ENCODE results near the gene SMC1B.
A peak's percentile ranks its signal among the peaks of the same experiment; 100 is the strongest.
"Not testable (repeated sequence)": the region's sequence is repeated elsewhere in the genome, so short reads cannot be mapped to it uniquely, and the experiment has no call there.

The SMC1B gene

DNA sequence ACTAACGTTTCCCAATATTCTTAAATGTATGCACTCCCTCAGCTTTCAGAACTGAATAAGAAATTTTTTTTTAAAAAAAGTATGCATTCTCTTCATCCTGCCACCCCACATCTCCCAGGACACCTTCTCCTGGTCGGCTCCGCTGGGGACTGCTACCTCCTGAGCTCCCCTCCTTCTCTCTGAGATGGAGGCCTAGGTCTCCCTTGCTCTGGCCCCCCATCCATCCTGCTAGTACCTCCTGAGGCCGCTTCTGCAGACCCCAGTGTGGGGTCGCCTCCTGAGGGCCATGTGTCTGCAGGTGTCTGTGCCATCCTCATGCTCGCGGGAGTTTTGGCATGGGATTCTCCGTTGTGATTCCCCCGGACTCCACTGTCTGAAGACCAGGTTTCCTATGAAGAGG, 75.9 kb downstream of the SMC1B start:
- no peak for DNase-seq

DNA sequence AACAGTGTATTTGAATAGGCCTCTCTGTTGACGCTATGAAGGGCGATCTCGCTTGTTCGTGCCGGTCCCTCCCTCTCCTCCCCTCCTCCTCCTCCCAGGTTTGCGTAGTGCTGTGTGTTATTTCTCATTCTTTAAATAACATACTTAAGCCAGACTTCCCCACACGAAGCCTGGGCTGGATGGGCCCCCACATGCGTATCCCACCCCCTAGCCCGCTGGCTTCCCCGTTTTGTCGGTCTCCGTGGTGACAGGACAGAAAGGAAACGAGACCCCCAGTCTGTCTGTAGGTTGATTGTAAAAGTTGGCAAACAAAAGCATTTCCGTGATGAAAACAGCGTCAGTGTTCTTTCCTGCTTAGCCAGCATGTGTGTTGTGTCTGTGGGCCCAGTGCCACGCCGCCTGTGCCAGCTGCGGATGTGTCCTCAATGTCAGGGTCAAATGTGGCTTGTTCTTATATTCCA, 76.4 kb downstream of the SMC1B start:
- DNase-seq: peak; percentile 74

DNA sequence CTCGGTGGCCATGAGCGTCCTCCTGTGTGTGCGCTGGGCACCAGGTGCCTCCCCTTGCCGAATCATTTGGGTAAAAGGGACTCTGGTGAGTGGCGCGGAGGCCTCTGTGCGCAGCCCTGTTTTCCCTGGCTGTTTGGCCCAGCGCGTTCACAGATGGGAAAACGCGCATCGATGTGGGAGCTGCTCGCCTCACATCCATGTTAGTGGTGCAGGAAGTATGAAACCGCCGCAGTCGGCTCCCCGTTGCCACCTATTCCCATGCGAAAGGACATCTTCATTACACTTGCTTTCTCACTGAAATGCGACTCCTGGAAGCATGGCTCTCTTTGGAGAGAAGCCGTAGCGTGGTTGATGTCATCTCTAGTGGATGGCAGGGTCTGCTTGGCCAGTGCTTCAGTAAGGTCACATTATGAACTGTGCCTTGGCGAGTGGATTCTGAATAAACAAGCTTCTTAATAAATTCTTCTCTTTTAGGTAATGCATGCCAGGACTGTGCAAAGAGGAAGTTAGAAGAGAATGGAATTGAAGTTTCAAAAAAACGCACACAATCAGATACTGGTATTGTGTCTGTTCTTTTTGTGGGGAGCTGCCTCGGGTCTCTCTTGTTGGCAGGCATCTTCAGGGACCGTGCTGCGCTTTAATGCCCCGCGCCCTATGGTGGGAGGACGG, 77.4 kb downstream of the SMC1B start:
- peak; percentile 48 for DNase-seq

DNA sequence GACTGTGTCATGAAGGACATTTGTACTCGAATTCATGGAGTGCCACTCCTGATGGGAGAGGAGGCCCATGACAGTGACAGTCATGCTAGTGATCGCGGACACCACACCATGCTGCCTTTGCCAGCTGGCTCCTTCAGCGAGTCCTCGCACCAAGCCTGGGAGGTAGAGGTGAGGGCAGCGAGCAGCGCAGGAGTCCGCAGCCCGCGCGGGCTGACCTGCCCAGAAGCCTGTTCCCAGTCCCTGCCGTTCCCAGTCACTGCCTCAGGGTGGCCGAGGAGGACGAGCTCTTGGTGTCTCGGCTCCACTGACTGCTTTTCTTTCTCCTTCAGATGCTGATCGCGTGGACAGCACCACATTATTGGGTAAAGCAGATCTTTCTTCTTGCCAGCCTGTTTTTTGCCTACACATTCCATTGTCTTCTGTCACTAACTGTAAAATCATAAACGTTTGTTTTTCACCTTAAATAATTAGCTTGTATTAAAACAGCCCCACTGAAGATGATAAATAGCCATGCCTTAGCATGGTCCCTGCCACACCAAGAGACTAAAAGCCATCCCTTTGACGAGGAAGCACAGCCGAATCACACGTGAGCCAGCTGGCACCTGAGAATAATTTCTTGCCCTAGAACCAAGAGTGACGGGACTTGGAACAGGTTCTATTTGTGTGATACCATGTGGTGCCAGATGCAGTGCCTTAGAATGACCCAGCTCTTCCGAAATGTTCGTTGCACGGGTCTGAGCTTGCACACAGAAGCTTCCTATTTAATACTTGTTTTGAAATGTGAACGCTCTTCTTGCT, 78.2 kb downstream of the SMC1B start:
- DNase-seq: no peak

DNA sequence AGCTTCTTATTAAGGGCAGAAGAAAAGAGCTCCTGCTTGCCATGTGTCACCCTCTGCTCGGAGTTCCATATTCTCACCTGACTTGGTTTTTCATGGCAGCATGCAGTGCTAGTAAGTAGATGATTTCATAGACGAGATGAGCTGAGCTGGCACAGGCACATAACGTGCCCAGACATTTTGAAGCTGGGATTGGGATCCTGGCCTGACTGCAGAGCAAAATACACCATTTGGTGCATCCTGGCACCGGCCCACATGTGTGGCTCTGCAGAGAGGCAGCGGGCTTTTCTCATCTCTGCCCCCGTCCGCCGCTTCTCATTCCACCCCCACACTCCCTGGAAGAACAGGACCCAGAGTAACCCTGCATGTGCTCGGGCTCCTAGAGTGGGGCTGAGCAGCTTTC, 78.9 kb downstream of the SMC1B start:
- no peak for DNase-seq

DNA sequence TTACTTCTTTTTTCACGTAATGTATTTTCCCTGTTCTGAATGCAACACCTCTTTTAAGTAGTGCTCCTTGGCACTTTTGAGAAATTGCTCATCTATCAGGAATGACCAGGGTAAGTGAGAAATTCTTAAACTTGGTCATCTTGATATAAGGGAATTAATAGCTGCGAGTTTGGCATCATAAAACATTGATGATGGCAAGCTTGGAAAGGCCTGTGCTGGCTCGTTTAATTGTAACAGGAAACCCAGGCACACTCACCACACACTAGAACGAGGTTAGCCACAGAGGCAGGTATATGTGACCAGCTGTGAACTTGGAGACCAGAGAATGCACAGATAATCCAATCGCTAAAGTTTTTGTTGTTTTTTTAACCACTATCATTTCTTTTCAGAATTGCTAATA, 79.3 kb downstream of the SMC1B start:
- no peak for DNase-seq

DNA sequence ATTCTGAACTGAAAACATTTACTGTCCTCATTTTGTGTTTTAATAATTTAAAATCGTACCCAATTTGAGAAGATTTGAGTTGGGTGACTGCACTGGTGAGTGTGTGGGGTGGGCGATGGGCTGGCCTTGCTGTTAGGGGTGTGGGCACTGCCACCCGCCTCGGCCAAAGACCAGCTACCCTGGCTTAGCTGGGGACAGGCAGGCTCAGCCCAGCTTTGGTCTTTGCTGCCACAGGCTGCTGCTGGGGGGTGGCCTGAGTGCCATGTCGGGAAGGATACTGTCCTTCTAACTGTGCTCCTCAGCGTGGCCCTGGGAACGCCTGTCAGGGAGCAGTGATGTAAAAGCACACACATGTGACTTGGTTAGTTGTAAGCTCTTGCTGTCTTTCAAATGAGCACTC, 81.4 kb downstream of the SMC1B start:
- DNase-seq: no peak

DNA sequence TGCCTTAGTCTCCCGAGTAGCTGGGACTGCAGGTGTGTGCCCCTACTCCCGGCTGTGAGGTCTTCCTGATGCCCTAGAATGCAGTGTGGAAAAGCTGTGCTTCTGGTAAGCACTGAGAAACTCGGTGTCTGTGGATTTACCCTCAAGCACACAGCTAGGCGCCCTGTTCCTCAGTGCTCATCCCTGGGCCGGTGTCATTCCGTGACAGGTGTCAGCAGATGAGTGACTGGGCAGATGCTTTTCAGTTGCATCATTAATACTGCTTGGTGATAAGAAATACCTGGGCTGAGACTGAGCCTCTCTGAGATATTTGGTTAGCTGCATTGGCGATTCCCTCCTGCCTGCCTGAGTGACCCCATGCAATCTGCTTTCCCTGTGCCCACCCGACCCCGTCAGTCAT, 81.9 kb downstream of the SMC1B start:
- no peak for DNase-seq

DNA sequence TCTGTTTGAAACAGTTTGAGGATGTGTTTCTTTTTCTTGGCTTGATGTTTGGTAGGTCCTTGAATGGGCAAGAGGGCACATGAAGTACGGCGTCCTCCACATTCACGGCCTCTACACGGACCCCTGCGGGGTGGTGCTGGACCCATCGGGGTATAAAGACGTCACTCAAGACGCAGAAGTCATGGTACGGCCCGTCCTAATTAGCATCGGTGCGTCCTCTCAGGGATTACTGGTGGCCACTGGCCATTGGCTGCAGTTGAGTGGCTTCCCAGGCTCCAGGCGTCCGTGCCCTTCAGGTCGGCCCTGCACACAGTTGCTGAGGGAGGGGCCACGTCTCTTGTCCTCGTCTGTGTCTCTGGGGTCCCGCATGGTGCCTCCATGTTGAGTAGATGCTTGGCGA, 82.9 kb downstream of the SMC1B start:
- no peak for DNase-seq

DNA sequence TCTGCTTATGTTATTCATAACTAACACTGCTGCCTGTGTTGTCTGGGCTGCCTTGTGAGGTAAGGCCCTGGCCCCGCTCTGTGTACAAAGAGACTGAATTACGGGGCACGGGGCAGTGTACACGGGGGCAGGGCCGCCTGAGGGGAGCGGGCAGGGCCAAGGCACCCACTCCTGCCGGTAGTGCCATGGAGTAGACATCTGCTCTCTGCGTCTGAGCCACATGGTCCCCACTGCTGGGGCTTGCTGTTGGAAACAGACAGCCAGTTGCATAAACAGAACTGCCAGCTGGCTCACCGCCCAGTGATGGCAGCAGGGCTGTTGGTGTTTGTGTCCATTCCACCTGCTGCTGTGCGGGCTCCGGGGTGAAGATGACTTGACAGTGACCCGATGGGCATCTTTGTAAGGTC, 83.9 kb downstream of the SMC1B start:
- no peak for DNase-seq

DNA sequence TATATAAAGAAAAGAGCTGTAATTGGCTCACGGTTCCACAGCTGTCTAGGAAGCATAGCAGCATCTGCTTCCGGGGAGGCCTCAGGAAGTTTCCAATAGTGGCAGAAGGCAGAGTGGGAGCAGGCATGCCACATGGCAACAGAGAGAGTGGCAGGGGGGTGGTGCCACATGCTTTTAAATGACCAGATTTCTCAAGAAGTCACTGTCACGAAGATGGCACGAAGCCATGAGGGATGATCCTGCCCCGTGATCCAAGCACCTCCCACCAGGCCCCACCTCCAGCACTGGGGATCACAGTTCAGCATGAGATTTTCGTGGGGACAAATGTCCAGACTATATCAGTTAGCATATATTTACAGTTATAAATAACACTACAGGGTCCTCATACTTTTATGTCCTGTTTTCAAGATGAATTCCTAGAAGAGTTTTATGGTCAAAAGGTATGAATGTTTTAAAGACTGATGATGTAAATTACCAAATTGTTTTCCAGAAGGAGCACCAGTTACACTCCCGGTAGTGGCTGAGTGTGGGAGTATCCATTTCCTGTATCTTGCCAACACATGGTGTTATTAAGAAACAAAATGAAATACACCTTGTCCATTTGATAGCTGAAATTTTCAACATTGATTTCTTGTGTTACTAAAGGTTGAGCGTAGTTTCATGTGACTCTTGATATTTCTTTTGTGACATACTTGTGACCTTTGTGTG, 84.4 kb downstream of the SMC1B start:
- DNase-seq: no peak

DNA sequence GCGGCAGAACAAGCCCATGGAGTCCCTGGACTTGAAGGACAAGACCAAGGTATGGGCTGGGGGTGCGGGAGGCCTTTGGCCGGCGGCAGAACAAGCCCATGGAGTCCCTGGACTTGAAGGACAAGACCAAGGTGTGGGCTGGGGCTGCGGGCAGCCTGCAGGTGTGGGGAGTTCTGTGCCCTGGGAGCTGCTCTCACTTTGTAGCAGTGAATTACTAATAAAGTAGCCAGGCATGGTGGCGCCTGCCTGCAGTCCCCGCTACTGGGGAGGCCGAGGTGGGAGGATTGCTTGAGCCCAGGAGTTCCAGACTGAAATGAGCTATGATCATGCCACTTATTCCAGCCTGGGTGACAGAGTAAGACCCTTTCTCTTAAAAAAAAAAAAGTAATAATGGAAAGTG, 85.1 kb downstream of the SMC1B start:
- DNase-seq: not testable (repeated sequence)

DNA sequence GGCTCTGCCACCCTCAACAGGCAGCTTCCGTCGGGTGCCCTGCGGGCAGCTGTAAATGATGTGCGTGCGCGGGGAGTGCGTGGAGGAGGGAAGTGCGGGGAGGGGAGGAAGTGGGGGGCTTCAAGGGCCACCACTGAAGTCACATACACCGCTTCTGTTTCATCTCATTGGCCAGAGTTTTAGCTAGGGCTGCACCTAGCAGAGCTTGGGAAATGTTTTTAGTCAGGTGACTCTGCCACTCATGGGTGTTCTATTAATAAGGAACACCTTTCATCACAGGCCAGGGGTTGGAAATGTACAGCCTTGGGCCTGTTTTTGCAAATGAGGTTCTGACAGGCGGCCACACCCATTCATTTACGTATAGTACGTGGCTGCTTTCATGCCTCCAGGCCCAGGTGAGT, 89.1 kb downstream of the SMC1B start:
- no peak for DNase-seq

DNA sequence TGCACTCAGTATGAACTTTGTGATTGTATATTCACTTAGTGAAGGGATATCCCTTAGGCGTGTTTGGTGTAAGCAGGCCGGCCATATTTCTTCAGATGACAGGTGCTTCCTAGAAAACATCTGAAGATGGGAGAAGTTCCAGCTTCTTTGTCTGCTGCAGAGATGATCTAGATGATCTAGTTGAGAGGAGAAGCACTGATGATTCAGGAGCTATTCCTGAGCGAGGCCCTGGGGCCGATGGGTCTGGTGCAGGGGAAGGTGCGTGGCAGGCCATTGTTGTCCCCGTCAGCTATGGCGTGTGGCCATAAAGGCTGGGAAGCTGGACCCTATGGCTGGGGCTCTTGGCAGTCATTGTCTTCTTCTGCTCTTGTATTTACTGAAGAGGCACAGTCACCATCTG, 89.7 kb downstream of the SMC1B start:
- DNase-seq: no peak

DNA sequence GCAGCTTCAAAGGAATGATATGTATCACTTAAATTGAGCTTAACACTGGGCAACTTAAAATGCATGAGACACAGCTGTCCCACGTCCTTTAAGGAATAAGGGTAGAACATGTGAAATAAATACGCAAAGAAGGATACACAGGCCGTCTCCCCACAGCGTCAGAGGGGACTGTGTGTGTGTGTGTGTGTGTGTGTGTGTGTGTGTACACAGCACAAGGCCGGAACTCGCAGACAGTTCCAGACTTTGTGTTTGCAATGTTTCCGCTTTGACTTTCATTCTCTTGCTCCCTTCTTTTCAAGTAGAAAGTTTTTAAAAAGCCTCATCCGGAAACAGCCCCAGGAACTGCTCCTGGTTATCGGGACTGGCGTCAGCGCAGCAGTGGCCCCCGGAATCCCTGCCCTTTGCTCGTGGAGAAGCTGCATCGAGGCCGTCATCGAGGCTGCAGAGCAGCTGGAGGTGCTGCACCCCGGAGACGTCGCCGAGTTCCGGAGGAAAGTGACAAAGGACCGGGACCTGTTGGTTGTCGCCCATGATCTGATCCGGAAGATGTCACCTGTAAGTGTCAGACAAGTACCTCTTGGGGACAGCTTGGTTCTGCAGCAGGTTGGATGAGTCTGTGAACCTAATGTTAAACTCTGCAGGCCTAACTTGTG, 90.4 kb downstream of the SMC1B start:
- DNase-seq: no peak

DNA sequence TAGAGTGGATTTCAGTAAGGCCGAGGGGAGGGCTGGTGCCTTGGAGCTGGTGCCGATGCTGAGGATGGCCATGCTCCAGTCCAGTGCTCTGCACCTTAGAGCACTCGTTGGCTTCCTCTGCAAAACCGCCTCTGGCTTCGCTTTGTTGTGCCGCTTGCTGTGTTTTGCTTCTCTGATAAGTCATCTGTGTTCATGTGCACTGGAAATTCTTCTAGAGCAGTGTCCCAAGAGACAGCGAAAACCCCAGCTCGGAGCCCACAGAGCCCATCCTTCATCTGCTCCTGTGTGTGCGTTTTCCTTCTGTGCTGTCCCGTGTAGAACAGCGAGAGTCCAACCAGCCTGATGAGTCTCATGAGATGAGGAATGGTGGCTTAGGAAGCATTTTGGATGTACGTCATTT, 91.6 kb downstream of the SMC1B start:
- no peak for DNase-seq

DNA sequence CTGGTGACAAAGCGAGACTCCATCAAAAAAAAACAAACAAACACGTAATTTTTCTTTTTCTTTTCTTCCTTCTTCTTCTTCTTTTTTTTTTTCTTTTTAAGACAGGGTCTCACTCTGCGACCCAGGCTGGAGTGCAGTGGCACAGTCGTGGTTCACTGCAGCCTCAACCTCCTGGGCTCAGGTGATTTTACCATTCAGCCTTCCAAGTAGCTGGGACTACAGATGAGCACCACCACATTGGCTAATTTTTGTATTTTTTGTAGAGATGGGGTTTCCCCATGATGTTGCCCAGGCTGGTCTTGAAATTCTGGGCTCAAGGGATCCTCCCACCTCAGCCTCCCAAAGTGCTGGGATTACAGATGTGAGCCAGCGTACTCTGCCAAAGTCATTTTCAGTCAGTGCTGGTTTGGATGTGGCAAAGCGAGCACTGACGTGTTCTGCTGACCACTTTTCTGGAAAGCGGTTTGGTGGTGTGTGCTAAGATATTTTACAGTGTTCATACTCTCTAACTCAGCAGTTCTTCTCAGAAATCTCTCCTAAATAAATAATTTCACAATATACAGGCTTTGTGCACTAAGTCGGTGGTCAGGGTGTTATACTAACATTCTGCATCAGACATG, 92.9 kb downstream of the SMC1B start:
- DNase-seq: no peak

DNA sequence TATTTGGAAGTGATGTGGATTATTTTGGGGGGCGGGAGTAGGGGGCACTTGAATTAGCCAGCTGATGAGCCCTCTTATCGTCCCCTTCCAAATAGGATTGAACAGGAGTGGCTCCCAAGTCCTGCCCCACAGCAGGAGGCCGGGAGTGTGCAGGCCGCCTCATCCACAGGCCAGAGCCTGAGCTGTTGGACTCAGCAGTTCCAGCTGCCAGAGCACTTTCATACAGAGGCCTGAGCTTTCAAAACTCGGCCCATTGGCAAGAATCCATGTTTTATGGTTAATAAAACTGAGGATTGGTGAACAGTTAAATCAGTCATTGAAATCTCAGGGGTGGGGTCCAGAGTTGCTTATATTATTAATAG, 94.1 kb downstream of the SMC1B start:
- no peak for DNase-seq

DNA sequence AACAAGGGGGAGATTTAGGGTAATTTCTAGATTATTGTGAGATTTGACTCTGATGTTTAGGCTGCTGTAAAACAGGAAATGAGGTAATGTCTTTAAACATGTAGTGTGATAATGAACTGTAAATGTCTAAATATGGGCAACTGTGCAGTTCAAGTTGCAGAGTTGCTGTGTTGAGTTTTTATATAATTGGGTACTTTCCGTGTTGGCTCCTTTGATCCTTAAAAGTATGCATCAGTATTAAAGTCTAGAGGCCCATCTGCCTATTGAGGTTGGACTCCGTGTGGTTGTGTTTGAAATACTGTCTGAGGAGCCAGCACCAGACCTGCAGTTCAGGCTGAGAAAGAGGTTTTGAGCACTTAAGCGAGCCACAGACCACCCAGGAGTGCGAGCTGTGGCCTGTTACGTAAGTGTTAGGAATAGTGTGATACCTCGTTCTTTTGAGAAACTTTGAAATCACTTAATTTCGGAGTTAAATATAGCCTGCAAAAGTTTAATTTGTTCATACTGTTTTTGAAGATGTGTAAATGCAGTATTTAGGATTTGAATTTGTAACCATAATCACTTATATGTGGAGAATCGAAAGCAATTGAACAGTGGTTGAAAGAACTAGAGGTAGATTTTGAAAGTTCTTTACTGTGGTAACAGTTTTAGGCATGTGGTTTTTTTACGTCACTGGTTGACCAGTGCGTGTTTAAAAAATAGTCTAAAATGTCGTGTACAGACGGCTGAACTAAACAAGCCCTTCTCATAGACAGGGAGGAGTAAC, 94.7 kb downstream of the SMC1B start:
- no peak for DNase-seq

DNA sequence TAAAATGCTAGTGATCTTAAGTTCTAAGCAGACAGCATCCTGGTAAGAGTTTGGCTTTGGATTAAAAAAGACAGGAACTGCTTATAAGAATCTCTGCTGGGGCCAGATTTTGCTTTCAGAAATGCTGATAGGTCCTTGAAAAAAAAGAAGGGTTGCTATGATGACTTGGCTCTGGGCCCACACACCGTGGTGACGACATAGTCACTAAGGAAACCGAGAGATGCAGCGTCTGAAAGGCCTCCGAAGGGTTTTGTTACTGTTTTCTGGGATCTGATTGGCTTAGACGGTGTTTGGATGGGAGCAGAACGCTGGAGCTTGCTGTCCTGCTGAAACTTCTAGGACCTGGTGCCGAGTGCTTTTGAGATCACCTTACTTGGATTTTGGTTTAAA, 95.2 kb downstream of the SMC1B start:
- DNase-seq: peak; percentile 66

DNA sequence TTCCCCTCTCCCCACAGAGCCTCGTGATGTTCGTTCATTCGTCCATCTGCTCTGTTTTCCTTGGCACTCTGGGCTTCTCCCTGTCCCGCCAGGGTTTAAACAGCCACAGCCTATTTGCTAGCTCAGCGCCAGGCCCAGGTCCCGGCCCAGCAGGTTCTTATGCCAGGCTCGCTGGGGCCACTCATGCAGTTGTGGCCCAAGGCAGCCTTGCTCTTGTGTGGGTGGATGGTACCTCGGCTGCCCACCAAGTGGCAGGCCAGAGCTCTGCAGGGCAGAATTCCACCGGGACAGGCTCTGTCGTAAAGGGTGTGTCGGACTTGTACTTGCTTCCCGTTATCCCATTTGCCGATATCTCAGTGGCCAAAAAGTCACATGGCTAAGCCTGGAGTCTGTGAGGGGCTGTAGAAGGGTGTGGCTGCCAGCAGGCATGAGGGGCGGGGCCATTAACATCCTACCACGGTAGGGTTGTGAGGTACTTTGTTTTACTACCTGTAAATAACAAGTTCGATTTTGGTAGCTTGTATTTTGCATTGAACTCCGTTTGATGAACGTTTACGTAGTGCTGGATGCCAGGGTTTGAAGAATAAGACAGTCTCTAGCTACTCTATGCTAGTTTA, 95.7 kb downstream of the SMC1B start:
- no peak for DNase-seq

All from hematopoietic multipotent progenitor cell treated with erythropoietin and hydrocortisone succinate and interleukin-3 and kit ligand, for 4 days (in vitro differentiated cells).